NOMO-1 treated with dmso at 0.1 percent for 144 hours (cell line): ENCODE results near the gene RPGRIP1.
"Not testable (repeated sequence)": the region's sequence is repeated elsewhere in the genome, so short reads cannot be mapped to it uniquely, and the experiment has no call there.

Source experiments
- DNase-seq: peaks from one replicate; lab custom pipeline; 2025; ENCODE audit not compliant: unreplicated experiment; lab: John Stamatoyannopoulos, UW

Gene RPGRIP1

DNA sequence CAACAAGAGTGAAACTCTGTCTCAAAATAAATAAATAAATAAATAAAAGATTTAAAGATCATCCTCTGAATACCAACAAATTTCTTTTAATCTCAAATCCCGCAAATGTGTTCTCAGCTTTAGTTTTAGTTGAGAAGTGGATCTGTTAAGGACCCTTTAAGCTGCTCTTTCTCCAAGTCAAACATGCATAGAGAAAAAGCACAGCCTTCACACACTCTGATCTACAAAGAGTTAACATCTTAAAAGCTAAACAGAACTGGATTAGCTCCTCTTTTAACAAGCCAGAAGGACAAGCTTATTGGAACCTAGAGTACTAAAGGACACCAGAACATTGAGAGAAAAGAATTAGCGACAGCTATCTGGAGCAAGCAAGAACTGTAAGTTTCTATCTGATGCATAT, at the start of gene RPGRIP1:
Gene RPGRIP1 (plus strand): TSS at position 301 of the 400 bp plus-strand sequence. CDS start 7,894 bp downstream, outside the sequence.
- DNase-seq: no peak

DNA sequence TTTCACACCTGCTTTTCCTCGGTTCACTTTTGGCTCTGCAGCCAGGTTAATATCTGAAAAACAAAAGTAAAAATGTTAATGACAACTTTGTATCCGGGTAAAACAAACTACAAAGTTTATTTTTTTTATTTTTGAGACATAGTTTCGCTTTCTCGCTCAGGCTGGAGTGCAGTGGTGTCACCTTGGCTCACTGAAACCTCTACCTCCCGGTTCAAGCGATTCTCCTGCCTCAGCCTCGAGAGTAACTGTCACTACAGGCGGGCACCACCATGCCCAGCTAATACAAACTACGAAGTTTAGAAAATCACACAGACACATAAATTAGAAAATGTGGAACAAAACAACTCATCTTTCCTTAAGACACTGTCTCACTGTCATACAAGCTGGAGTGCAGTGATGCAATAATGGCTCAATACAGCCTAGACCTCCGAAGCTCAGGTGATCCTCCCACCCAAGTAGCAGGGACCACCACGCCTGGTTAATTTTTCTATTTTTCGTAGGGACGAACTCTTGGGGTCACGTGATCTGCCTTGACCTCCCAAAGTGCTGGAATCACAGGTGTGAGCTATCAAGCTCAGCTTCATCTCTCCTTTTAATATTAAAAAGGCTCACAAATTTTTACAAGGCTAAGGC, 48.7 kb upstream of the RPGRIP1 start:
- no peak for DNase-seq

DNA sequence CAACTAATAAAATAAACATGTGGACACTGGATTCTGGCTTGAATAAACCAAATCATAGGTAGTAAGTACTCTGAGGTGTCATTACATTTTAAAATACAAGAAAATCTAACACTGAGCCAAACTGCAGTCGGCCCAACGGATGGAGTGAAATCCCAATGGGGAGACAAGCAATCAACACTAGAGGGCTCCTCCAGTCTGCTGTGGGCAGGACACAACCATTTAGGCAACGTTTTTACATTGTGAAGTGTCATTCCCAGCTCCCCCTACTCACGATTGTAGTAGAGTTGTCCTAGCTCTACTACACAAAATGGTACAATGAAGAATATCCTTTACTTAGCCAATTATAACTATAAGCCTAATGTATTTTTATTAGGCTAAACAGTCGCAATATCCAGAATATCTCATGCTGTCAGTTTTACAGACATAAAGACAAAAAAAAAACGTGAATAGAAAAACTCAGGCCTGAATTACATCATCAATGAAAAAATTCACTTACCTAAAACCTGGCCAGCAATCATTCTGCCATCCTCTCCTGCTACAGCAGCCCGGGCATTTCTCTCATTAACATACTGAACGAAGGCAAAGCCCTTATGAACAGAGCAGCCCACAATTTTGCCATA, 46.3 kb upstream of the RPGRIP1 start:
- DNase-seq: no peak

GRCh38 chr14:21234112-21234511, 45.8 kb upstream of the RPGRIP1 start:
- no peak for DNase-seq

- DNase-seq: no peak
Measured at GRCh38 chr14:21236948-21237797, 42.7 kb upstream of the RPGRIP1 start.

GRCh38 chr14:21238823-21239518, 40.9 kb upstream of the RPGRIP1 start:
- DNase-seq: no peak

GRCh38 chr14:21240417-21240816, 39.5 kb upstream of the RPGRIP1 start:
- no peak for DNase-seq

GRCh38 chr14:21241218-21241819, 38.6 kb upstream of the RPGRIP1 start:
- no peak for DNase-seq

- DNase-seq: peak; percentile 27
Measured at GRCh38 chr14:21244544-21244943, 35.3 kb upstream of the RPGRIP1 start.

- DNase-seq: no peak
Measured at GRCh38 chr14:21245813-21246212, 34.1 kb upstream of the RPGRIP1 start.

DNA sequence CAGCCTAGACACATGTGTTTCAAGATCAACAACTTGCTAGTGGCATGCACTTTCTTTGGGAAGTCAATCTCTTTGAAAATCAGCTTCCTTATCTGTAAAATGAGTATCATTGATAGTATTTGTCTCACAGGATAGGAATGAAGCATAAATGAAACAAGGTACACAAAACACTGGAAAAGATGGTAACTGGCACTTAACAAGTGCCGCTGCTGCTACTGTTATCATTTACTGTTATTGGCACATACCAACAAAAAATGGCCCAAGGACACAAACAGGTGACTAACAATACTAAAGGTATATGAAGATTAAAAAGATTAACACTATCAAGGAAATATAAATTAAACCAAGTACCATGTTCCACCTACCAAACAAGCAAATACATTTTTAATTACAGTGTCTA, 31.5 kb upstream of the RPGRIP1 start:
- no peak for DNase-seq

- DNase-seq: no peak
Measured at GRCh38 chr14:21248739-21249411, 31.0 kb upstream of the RPGRIP1 start.

DNA sequence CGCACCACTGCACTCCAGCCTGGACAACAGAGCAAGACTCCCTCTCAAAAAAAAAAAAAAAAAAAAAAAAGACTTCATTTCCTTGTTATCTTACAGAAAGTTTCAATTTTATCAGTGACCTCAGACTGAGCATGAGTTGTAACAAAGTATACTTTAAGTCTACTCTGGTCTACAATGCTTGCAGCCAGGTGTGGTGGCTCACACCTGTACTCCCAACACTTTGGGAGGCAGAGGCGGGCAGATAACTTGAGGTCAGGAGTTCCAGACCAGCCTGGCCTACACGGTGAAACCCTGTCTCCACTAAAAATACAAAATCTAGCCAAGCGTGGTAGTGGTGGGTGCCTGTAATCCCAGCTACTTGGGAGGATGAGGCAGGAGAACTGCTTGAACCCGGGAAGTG, 28.7 kb upstream of the RPGRIP1 start:
- DNase-seq: no peak

- DNase-seq: no peak
Measured at GRCh38 chr14:21252149-21252548, 27.7 kb upstream of the RPGRIP1 start.

DNA sequence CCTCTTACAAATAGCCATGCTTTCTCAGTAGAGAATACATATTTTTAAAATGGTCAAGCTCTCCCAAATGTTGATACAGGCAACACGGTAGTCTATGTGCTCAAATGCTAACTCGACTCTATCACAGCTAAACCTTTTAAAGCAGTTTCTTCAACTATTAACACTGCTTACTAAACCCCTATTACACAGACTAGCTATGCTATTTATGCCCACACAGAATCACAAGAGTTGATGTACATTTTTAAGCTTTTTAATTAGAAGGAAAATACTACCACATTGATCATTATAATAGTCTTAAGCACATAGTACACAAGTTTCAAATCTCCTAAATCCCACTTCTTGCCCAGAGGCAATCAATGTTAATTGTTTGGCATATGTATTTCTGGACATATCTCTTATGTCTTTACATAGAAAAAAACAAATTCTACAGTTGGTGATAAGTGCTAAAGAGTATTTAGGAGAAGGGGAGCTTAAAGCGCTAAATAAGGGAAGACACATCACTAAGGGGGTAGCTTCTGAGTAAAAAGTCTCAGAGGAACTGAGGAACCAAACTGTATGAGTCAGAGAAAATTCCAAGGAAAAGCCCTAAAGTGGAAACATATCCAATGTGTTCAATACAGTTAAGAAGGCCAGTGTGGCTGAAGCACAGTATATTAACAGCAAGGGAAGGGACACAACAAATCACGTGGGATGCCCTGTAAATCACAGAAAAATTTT, 24.3 kb upstream of the RPGRIP1 start:
- DNase-seq: no peak

DNA sequence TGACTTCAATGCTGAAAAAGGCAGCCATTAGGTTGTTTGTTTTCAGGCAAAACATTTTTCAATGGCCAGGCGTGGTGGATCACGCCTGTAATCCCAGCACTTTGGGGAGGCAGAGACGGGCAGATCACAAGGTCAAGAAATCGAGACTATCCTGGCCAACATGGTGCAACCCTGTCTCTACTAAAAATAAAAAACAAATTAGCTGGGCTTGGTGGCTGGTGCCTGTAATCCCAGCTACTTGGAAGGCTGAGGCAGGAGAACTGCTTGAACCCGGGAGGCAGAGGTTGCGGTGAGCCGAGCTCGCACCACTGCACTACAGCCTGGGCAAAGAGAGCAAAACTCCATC, 23.8 kb upstream of the RPGRIP1 start:
- DNase-seq: not testable (repeated sequence)

GRCh38 chr14:21256539-21257393, 23.1 kb upstream of the RPGRIP1 start:
- peak; percentile 21 for DNase-seq

GRCh38 chr14:21257394-21257909, 22.4 kb upstream of the RPGRIP1 start:
- DNase-seq: no peak
